ENCODE measurements around the gene CCNDBP1.

Gene CCNDBP1

DNA sequence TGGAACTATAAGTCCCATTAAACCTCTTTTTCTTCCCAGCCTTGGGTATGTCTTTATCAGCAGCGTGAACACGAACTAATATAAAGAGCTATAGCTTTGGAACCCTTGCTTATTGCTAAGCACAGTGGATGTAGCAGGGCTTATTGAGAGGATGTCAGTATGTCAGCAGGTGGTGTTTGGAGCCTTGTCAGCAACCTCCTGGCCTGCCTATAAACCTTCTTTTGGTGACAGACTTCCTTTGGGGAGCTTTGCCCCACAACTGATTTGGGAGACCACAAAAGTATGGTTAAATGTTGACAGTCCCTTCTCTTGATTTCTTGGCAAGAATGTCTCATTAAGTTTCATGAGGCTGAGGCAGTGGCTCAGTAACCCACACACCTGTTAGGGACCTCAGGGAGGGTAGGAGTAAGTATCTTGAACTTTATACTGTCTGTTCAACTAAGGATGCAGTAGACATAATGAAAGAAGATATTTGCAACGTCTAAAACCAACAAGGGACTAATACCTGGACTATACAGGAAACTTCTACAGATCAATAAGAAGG, 14.8 kb downstream of the CCNDBP1 start:
- DNase-seq (ENCODE audit: extremely low read depth, insufficient read length) = no peak
- Histone ChIP-seq H3K4me3 (replicated peaks; ENCODE audit: low read depth, low read length) (no peak overlapping the region), H3K27me3 (replicated peaks; ENCODE audit: control insufficient read depth, insufficient read depth, low read length) (no peaks in the 10 kb centered on the region), H3K36me3 (ENCODE audit: control insufficient read depth, insufficient read depth, low read length) (peaks cover 4% of the 10 kb centered on the region)
- TF ChIP-seq, protein P1, sequence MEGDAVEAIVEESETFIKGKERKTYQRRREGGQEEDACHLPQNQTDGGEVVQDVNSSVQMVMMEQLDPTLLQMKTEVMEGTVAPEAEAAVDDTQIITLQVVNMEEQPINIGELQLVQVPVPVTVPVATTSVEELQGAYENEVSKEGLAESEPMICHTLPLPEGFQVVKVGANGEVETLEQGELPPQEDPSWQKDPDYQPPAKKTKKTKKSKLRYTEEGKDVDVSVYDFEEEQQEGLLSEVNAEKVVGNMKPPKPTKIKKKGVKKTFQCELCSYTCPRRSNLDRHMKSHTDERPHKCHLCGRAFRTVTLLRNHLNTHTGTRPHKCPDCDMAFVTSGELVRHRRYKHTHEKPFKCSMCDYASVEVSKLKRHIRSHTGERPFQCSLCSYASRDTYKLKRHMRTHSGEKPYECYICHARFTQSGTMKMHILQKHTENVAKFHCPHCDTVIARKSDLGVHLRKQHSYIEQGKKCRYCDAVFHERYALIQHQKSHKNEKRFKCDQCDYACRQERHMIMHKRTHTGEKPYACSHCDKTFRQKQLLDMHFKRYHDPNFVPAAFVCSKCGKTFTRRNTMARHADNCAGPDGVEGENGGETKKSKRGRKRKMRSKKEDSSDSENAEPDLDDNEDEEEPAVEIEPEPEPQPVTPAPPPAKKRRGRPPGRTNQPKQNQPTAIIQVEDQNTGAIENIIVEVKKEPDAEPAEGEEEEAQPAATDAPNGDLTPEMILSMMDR (IDR thresholded peaks at IDR 0.05; ENCODE audit: insufficient read depth, low read length, poor library complexity, severe bottlenecking) = no peak

DNA sequence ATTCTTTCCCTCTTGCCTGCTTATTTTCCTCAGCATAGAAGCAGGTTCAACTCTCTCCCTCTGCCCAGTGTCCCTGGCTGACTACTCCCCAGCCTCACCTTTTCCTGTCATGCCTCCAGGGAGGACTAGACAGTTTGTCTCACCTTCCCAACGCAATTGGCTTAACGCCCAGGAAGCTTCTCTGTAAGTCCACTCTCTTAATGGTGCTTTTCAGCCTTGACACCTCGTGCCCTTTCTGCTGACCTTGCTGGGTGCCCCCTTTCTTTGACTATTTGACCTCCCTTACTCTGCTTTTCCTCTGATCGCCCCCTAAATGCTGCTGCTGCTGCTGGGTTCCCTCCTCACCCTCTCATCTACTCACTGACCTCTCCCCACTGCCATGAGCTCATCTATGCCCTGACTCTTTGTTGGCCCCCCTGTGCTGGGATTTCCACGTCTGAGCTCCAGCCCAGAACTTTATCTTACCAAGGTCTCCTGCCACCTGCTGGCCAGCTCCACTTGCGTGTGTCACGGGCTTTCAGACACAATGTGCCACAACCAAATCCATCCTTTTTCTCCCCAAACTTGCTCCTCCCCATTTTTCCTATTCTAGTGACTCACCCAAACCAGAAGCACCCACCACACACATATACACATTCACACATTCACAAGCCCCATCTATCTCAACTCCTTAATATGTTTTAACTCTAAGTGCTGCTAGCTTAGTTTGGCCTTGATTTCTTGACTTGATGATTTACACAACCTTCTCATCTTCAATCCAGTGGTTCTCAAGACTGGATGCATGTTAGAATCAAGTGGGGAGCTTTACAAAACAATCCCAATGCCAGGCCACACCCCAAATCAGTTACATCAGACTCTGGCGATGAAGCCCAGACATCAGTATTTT, 19.1 kb downstream of the CCNDBP1 start:
- H3K36me3 ChIP-seq (ENCODE audit: control insufficient read depth, insufficient read depth, low read length) = no peaks in the 10 kb centered on the region
- no peak overlapping the region for H3K4me3 ChIP-seq (replicated peaks; ENCODE audit: low read depth, low read length)
- TF ChIP-seq, protein P1 (IDR thresholded peaks at IDR 0.05; ENCODE audit: insufficient read depth, low read length, poor library complexity, severe bottlenecking) = peak; percentile 82
- no peak for DNase-seq (ENCODE audit: extremely low read depth, insufficient read length)
- no peaks in the 10 kb centered on the region; the same call in 1 of the 2 replicates for H3K27me3 ChIP-seq (replicated peaks; ENCODE audit: control insufficient read depth, insufficient read depth, low read length)

DNA sequence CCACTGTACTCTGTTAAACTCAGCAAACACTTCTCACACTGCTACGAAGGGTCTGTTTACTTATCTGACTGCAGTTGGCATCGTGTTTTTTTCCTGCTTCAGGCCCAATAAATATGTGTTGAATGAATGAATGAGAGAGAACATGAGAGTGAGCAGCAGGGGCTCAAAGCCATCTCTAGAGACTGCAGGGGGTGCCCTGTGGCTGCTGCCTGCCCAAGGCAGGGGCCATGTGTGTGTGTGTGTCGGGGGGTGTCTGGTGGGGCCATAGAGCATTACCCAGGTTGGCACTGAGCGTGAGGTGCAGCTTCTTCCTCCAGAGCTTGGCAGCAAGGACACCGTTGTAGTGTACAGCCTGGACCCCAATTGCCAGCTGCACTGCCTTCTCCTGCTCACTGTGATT, 20.9 kb downstream of the CCNDBP1 start:
- TF ChIP-seq, protein P1 (IDR thresholded peaks at IDR 0.05; ENCODE audit: insufficient read depth, low read length, poor library complexity, severe bottlenecking) = no peak
- no peak overlapping the region for H3K4me3 ChIP-seq (replicated peaks; ENCODE audit: low read depth, low read length)

DNA sequence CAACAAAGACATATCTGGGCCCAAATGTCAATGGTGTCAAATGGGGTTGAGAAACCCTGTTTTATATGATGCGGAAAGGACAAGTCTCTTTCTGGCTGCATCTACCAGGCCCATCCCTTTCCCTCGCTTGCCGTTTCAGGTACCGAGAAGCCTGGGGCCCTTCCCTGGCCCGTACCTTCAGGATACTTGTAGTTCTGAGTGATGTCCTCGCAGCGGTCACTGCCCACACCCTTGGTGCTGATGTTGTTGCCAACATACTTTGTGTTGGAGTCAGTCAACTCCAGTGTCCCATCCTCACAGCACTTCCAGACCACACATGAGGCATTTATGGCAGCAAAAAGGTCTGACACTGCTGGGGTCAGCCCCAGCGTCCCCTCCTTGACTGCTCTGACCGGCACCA, 21.8 kb downstream of the CCNDBP1 start:
- Histone ChIP-seq H3K4me3 (replicated peaks; ENCODE audit: low read depth, low read length) (no peak overlapping the region), H3K36me3 (ENCODE audit: control insufficient read depth, insufficient read depth, low read length) (no peaks in the 10 kb centered on the region), H3K27me3 (replicated peaks; ENCODE audit: control insufficient read depth, insufficient read depth, low read length) (no peaks in the 10 kb centered on the region; the same call in 1 of the 2 replicates)
- DNase-seq (ENCODE audit: extremely low read depth, insufficient read length) = no peak
- TF ChIP-seq, protein P1 (IDR thresholded peaks at IDR 0.05; ENCODE audit: insufficient read depth, low read length, poor library complexity, severe bottlenecking) = no peak

More for the DNA sequence above, 20.9 kb downstream of the CCNDBP1 start:
- no peak for DNase-seq (ENCODE audit: extremely low read depth, insufficient read length)
- Histone ChIP-seq H3K36me3 (ENCODE audit: control insufficient read depth, insufficient read depth, low read length) (no peaks in the 10 kb centered on the region), H3K27me3 (replicated peaks; ENCODE audit: control insufficient read depth, insufficient read depth, low read length) (no peaks in the 10 kb centered on the region; the same call in 1 of the 2 replicates)

DNA sequence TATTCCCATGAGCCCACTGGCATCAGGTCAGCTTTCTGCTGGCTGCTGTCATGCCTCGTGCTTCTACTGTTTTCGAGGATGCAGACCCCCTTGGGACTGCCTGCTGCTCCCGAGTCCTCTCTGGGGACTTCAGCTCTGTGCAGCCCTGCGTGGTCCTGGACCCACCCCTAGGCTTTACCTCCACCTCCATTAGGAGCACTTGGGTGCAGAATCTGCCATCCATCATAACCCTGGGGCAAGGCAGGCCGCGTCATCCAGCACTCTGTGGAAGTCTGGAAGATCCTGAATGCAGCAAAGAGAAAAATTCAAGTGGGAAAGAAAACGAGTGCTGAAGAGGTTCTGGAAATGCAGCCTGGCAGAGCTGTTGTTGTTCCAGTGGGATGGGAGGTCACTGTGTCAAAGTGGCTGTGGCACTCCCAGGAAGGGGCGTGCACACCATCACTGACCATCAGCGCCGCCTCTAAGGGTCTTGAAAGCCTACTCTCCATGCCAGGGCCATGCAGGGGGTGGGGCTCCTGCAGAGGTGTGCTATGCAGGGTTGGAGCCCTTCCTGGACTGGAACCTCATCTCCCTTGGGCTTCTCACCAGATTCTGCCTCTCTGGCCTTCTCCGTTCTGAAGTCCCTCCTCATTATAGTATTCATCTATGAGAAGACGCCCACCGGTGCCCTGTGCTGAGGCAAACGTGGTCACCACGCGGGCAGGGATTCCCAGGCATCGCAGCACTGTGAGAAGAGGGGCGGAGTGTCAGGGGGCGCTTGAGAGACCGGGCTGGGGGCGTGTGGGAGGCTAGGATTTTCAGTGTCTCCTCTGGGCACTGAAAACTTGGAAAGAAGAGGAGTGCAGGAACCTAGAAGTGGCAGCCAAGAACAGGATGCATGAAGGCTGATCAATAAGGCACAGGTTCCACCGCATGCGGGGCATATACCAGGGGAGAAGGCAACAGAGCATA, 23.1 kb downstream of the CCNDBP1 start:
- no peak for DNase-seq (ENCODE audit: extremely low read depth, insufficient read length)
- Histone ChIP-seq H3K36me3 (ENCODE audit: control insufficient read depth, insufficient read depth, low read length) (no peaks in the 10 kb centered on the region), H3K27me3 (replicated peaks; ENCODE audit: control insufficient read depth, insufficient read depth, low read length) (no peaks in the 10 kb centered on the region; the same call in 1 of the 2 replicates), H3K4me3 (replicated peaks; ENCODE audit: low read depth, low read length) (no peak overlapping the region)
- TF ChIP-seq, protein P1 (IDR thresholded peaks at IDR 0.05; ENCODE audit: insufficient read depth, low read length, poor library complexity, severe bottlenecking) = no peak
